Measurements from ENCODE around the gene AKR7A2. TPM values are rescaled to one million over a fixed set of nuclear protein-coding genes. Genes with fewer than 3 reads are reported as not detected.
"Not testable (repeated sequence)": the region's sequence is repeated elsewhere in the genome, so short reads cannot be mapped to it uniquely, and the experiment has no call there.

Gene AKR7A2
- total and polyA plus RNA-seq, 10 of the 15 experiments (the other 5 are each of a cell fraction or from before 2014, with no cell fraction given) = 1.3 to 114 (median 48.0) TPM

DNA sequence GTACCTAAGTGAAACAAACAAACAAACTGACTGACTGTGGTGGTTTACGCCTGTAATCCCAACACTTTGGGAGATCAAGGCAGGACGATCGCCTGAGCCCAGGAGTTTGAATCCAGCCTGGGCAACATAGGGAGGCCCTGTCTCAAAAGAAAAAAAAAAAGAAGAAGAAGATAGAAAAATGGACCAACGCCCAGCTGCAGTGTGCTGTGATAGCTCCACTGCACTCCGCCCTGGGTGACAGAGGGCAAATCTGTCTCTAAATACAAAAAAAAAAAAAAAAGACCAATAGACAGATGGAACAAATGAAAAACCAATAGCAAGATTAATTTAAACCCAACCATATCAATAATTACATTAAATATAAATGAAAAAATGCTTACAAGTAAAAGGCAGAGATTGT, 37.3 kb downstream of the AKR7A2 start:
- Histone ChIP-seq H2AFZ (ENCODE audit: control insufficient read depth, low read depth, low read length) (no peak overlapping the region), H3K79me2 (ENCODE audit: control insufficient read depth, insufficient read depth, low read length) (no peaks in the 10 kb centered on the region), H3K4me1 (ENCODE audit: control insufficient read depth, insufficient read depth, low read length) (no peaks in the 10 kb centered on the region), H3K27ac (ENCODE audit: control insufficient read depth, insufficient read depth) (no peak overlapping the region), H3K9me3 (replicated peaks; ENCODE audit: control insufficient read depth, insufficient read depth, low read length) (peaks cover 2% of the 10 kb centered on the region; the same call in 1 of the 3 replicates), H3K9ac (ENCODE audit: control insufficient read depth, insufficient read depth, low read length) (no peak overlapping the region), H4K20me1 (ENCODE audit: control insufficient read depth, insufficient read depth) (no peaks in the 10 kb centered on the region), H3K4me3 (no peak overlapping the region), H3K4me2 (ENCODE audit: control insufficient read depth, insufficient read depth) (no peak overlapping the region), H3K27me3 (replicated peaks in 1 of 2; ENCODE audit: control insufficient read depth in 2 of 2, insufficient read depth in 2 of 2, low read length in 1 of 2) (no peaks in the 10 kb centered on the region), H3K36me3 (ENCODE audit: control insufficient read depth in 2 of 2, insufficient read depth in 2 of 2, low read length in 1 of 2) (no peaks in the 10 kb centered on the region)
- intact Hi-C loops (cut with micrococcal nuclease; ENCODE audit: unreplicated experiment) = no loop called here
- FAIRE-seq (no peak), DNase-seq (ENCODE audit: low read depth, low spot score) (no peak), ATAC-seq (no peak)
- SMC1A ChIA-PET (ENCODE audit: uncharacterized antibody, unreplicated experiment) = no interaction called here
- POLR2A ChIA-PET = no interaction called here
- WGBS (ENCODE audit: insufficient coverage, insufficient replicate concordance, low lambda C conversion rate, missing lambda C conversion rate) = 89% methylated on average over 5 of the region's 5 CpGs
- in situ Hi-C loops (cut with MboI) = no loop called here
- no peak for TF ChIP-seq TAF1 (IDR thresholded peaks at IDR 0.05; ENCODE audit: borderline replicate concordance, low read depth, low read length)
- TF ChIP-seq, protein P1, sequence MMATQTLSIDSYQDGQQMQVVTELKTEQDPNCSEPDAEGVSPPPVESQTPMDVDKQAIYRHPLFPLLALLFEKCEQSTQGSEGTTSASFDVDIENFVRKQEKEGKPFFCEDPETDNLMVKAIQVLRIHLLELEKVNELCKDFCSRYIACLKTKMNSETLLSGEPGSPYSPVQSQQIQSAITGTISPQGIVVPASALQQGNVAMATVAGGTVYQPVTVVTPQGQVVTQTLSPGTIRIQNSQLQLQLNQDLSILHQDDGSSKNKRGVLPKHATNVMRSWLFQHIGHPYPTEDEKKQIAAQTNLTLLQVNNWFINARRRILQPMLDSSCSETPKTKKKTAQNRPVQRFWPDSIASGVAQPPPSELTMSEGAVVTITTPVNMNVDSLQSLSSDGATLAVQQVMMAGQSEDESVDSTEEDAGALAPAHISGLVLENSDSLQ (IDR thresholded peaks at IDR 0.05) = no peak
- CTCF ChIA-PET = no interaction called here
- no TSS peak for BruUV-seq (replicated peaks)
- RAD21 ChIA-PET (ENCODE audit: unreplicated experiment) = no interaction called here

DNA sequence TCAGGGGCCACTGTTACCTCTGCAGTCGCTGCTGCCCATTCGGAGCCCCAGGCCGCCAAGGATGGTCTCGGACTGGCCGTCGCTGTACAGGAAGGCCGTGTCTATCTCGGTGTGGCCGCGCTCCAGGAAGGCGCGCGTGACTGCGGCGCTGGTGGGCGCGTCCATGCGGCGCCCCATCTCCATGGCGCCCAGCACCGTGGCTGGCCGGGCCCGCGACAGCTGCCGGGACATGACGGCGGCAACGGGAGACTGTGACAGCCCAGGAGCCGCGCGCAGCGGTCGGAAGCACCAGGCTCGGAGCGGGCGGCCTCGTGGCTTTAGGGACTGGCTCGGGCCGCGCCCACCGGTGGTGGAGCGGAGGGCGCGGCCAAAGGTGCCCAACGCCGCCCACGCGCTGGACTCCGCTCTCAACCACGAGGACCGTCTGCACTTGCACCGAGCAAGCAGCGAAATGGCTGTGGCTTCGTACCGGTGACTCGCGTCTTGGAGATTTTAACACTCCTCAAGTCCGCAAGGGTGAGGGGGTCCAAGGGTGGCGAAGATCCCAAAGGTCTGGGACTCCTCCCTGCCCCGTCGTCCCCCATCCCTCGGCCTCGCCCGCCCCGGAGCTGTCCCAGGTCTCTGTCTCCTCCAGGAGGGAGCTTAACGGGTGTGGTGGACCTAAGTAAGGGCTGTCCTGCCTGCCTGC, 38.0 kb downstream of the AKR7A2 start:
- in situ Hi-C loops (cut with MboI); H3K4me1 ChIP-seq (ENCODE audit: control insufficient read depth, insufficient read depth, low read length); H3K27ac ChIP-seq (ENCODE audit: control insufficient read depth, insufficient read depth); FAIRE-seq; RAD21 ChIA-PET (ENCODE audit: unreplicated experiment); H3K4me3 ChIP-seq; POLR2A ChIA-PET; intact Hi-C loops (cut with micrococcal nuclease; ENCODE audit: unreplicated experiment); H4K20me1 ChIP-seq (ENCODE audit: control insufficient read depth, insufficient read depth); H3K9me3 ChIP-seq (replicated peaks; ENCODE audit: control insufficient read depth, insufficient read depth, low read length); H2AFZ ChIP-seq (ENCODE audit: control insufficient read depth, low read depth, low read length); H3K36me3 ChIP-seq (ENCODE audit: control insufficient read depth in 2 of 2, insufficient read depth in 2 of 2, low read length in 1 of 2); DNase-seq (ENCODE audit: low read depth, low spot score); CTCF ChIA-PET; SMC1A ChIA-PET (ENCODE audit: uncharacterized antibody, unreplicated experiment); ATAC-seq; H3K27me3 ChIP-seq (replicated peaks in 1 of 2; ENCODE audit: control insufficient read depth in 2 of 2, insufficient read depth in 2 of 2, low read length in 1 of 2); H3K9ac ChIP-seq (ENCODE audit: control insufficient read depth, insufficient read depth, low read length); H3K79me2 ChIP-seq (ENCODE audit: control insufficient read depth, insufficient read depth, low read length); H3K4me2 ChIP-seq (ENCODE audit: control insufficient read depth, insufficient read depth); BruUV-seq (replicated peaks): not testable (repeated sequence)
- WGBS (ENCODE audit: insufficient coverage, insufficient replicate concordance, low lambda C conversion rate, missing lambda C conversion rate) = 90% methylated on average over 40 of the region's 66 CpGs
